Ovary (tissue), 3 donors: ENCODE results near the gene TRPC4.

ENCODE experiments used
- EP300 ChIP-seq: sonication (generic); formaldehyde crosslinking; IDR thresholded peaks from one replicate; pipeline ENCODE4 v1.6.1; 2017; ENCODE audit warnings: antibody characterized with exemption
- POLR2A ChIP-seq: fragments of 450-650 bp; IDR thresholded peaks from one replicate; pipeline ENCODE4 v1.6.1; 2017; ENCODE audit warnings: antibody characterized with exemption, mild to moderate bottlenecking, moderate library complexity
- TF ChIP-seq, protein P1 (sequence below), 3 donors: fragments of 450-650 bp in 2 of 3; fragments of 200-600 bp in 1 of 3; IDR thresholded peaks; one replicate each; pipeline versions ENCODE4 v1.5.1 to v1.8.0; 2016 to 2022; ENCODE audit warnings: antibody characterized with exemption in 3 of 3, mild to moderate bottlenecking in 1 of 3
- donor health status: DM: no; HTN: no; CAD: no.

DNA sequence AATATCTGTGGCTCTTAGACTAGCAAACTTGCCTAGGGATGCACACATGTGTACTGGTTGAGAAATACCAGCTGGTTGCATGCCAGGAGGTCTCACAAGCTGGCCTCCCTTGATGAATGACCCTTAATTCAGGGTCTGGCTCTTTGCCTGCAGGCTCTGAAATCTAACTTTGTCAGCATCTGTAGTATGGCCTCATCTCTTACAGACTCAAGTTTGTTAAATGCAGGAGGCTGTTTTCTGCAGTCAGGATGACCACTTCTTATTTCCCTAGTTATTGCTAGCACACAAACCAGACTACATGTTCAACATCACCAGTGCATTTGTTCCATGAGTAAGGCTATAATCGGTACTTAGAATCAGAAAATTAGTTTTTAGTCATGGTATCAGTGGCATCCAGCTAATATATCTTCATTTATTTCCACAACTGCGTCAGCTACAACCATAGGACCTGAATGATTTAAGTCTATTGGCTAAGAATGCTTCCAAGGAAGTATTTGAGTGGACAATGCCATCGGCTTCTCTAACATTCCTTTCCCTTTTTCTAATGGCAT lies 247.7 kb downstream of the TRPC4 start:
- TF ChIP-seq, protein P1, sequence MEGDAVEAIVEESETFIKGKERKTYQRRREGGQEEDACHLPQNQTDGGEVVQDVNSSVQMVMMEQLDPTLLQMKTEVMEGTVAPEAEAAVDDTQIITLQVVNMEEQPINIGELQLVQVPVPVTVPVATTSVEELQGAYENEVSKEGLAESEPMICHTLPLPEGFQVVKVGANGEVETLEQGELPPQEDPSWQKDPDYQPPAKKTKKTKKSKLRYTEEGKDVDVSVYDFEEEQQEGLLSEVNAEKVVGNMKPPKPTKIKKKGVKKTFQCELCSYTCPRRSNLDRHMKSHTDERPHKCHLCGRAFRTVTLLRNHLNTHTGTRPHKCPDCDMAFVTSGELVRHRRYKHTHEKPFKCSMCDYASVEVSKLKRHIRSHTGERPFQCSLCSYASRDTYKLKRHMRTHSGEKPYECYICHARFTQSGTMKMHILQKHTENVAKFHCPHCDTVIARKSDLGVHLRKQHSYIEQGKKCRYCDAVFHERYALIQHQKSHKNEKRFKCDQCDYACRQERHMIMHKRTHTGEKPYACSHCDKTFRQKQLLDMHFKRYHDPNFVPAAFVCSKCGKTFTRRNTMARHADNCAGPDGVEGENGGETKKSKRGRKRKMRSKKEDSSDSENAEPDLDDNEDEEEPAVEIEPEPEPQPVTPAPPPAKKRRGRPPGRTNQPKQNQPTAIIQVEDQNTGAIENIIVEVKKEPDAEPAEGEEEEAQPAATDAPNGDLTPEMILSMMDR (IDR thresholded peaks at IDR 0.05) = no peak
- no peak for TF ChIP-seq EP300
- no peak for TF ChIP-seq POLR2A
